Parathyroid adenoma (tissue), 2 donors: ENCODE data around the gene PLCL1.

Experiments
- H2AFZ ChIP-seq: fragments of 300-600 bp; sonication (generic); one replicate; pipeline ENCODE4 v1.7.0; 2017; ENCODE audit warnings: antibody characterized with exemption, mild to moderate bottlenecking
- H3K27ac ChIP-seq: fragments of 300-600 bp; sonication (generic); one replicate; pipeline ENCODE4 v1.7.0; 2017
- H3K27me3 ChIP-seq: fragments of 300-600 bp; sonication (generic); one replicate; pipeline ENCODE4 v1.7.0; 2017; ENCODE audit warnings: low read length; ENCODE audit not compliant: control insufficient read depth, insufficient read depth
- H3K36me3 ChIP-seq: fragments of 300-600 bp; sonication (generic); one replicate; pipeline ENCODE4 v1.7.0; 2017; ENCODE audit warnings: low read length; ENCODE audit not compliant: control insufficient read depth, insufficient read depth
- H3K4me1 ChIP-seq: fragments of 300-600 bp; sonication (generic); one replicate; pipeline ENCODE4 v1.7.0; 2017; ENCODE audit warnings: control low read depth
- H3K4me2 ChIP-seq: fragments of 300-600 bp; sonication (generic); one replicate; pipeline ENCODE4 v1.7.0; 2017; ENCODE audit warnings: low read length
- H3K4me3 ChIP-seq: fragments of 300-600 bp; sonication (generic); one replicate; pipeline ENCODE4 v1.7.0; 2017; ENCODE audit warnings: low read depth, low read length
- H3K79me2 ChIP-seq: fragments of 300-600 bp; sonication (generic); one replicate; pipeline ENCODE4 v1.7.0; 2017; ENCODE audit warnings: control low read depth
- H3K9ac ChIP-seq: fragments of 300-600 bp; sonication (generic); one replicate; pipeline ENCODE4 v1.7.0; 2017; ENCODE audit warnings: mild to moderate bottlenecking
- H3K9me3 ChIP-seq: fragments of 300-600 bp; sonication (generic); one replicate; pipeline ENCODE4 v1.7.0; 2017; ENCODE audit warnings: low read length; ENCODE audit not compliant: control insufficient read depth
- TF ChIP-seq, protein P1 (sequence below): fragments of 300-600 bp; sonication (generic); IDR thresholded peaks from one replicate; pipeline ENCODE4 v1.7.0; 2017; ENCODE audit warnings: antibody characterized with exemption, mild to moderate bottlenecking
- donor health status: primary hyperparathyroidism.

The PLCL1 gene

DNA sequence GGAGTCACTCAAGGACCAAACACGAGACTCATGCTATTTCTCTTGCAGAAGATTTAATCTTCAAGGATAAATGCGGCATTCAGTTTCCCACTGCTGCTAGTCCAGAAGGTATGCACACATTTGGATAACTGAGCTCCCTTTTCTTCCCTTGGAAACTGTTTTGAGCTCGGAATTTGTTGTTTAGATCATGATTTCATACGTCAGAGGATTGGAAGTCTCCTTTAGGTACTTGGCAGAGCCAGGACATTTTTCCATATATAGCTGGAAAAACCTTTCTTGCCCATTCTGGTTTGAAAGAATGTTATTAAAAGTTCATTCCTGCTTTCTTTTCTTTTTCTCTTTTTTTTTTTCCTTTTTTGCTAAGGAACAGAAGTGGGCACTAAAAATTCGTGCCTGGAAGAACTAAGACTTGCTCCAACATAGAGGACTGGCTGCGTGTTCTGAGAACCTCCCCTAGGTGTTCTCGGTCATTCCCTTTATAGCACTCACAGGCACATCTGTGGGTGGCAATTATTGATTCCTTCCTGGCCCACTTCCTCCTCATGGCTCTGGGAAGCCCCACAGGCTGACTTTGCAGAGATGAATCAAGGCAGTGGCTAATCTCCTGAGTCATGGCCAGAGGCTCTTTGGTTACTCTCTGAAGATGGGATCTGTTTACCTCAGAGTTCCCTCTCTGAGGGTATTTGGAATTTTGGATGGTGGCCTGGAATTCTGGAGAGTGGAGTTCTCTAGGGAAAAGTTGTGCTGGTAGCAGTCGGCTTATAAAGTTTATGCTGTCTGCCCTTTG, 104.8 kb downstream of the PLCL1 start:
- H3K36me3 ChIP-seq = no peaks in the 10 kb centered on the region
- no peak overlapping the region for H3K27ac ChIP-seq
- no peak overlapping the region for H3K9ac ChIP-seq
- H3K4me3 ChIP-seq = no peak overlapping the region
- no peak overlapping the region for H2AFZ ChIP-seq
- H3K4me2 ChIP-seq = no peak overlapping the region
- peaks cover 12% of the 10 kb centered on the region for H3K4me1 ChIP-seq
- TF ChIP-seq, protein P1, sequence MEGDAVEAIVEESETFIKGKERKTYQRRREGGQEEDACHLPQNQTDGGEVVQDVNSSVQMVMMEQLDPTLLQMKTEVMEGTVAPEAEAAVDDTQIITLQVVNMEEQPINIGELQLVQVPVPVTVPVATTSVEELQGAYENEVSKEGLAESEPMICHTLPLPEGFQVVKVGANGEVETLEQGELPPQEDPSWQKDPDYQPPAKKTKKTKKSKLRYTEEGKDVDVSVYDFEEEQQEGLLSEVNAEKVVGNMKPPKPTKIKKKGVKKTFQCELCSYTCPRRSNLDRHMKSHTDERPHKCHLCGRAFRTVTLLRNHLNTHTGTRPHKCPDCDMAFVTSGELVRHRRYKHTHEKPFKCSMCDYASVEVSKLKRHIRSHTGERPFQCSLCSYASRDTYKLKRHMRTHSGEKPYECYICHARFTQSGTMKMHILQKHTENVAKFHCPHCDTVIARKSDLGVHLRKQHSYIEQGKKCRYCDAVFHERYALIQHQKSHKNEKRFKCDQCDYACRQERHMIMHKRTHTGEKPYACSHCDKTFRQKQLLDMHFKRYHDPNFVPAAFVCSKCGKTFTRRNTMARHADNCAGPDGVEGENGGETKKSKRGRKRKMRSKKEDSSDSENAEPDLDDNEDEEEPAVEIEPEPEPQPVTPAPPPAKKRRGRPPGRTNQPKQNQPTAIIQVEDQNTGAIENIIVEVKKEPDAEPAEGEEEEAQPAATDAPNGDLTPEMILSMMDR = no peak
- no peaks in the 10 kb centered on the region for H3K9me3 ChIP-seq
- peaks cover 24% of the 10 kb centered on the region for H3K79me2 ChIP-seq
- H3K27me3 ChIP-seq = no peaks in the 10 kb centered on the region

DNA sequence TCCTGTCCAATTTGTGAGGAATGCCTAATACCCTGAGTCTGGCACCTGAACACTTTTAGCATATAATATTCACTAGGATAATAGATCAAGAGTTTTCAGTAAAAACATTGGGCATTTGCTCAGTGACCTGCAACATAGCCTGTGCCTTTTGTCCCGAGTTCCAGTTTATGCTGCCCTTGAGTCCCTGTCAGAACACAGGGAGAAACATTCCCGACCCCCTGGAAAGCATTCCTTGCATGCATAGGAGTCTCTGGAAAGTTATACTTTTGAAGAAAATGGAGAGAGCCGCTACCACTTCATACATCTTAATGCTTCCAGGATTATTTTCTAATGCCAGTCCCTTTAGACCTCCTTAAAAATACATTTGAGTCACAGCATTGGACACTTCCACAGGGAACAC, 107.3 kb downstream of the PLCL1 start:
- H3K9ac ChIP-seq = no peak overlapping the region
- no peaks in the 10 kb centered on the region for H3K27me3 ChIP-seq
- H3K79me2 ChIP-seq = peaks cover 10% of the 10 kb centered on the region
- no peaks in the 10 kb centered on the region for H3K36me3 ChIP-seq
- no peaks in the 10 kb centered on the region for H3K9me3 ChIP-seq
- TF ChIP-seq, protein P1 = no peak
- H2AFZ ChIP-seq = no peak overlapping the region
- peaks cover 21% of the 10 kb centered on the region for H3K4me1 ChIP-seq
- H3K4me3 ChIP-seq = no peak overlapping the region
- no peak overlapping the region for H3K4me2 ChIP-seq
- no peak overlapping the region for H3K27ac ChIP-seq

- Histone ChIP-seq H3K4me2 (no peak overlapping the region), H3K36me3 (no peaks in the 10 kb centered on the region), H3K9ac (no peak overlapping the region), H3K4me1 (peaks cover 18% of the 10 kb centered on the region), H3K4me3 (no peak overlapping the region), H3K27ac (no peak overlapping the region), H3K79me2 (peaks cover 9% of the 10 kb centered on the region), H3K9me3 (no peaks in the 10 kb centered on the region), H3K27me3 (no peaks in the 10 kb centered on the region), H2AFZ (no peak overlapping the region)
- TF ChIP-seq, protein P1 = no peak
Measured at GRCh38 chr2:197913084-197913483, 108.7 kb downstream of the PLCL1 start.

DNA sequence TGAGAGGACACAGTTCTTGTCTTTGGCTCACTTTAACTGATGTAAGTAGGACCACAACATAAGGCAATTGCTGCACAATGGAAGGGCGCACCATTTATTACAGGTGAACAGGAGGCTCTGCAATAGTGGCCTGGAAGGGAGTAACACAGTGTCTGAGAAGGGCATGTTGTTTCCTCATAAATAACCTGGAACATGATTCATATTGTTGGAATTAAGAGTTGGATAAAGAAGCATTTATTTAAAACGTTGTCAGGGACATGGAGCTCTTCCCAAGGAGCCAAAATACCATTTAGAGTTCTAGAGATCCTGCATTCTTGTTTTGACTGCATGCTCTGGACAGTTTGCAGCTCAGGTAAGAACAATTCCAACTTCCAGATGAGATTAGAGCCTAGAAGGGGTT, 110.4 kb downstream of the PLCL1 start:
- Histone ChIP-seq H3K9ac (no peak overlapping the region), H3K4me3 (no peak overlapping the region), H2AFZ (no peak overlapping the region), H3K4me2 (no peak overlapping the region), H3K9me3 (no peaks in the 10 kb centered on the region), H3K36me3 (no peaks in the 10 kb centered on the region), H3K27me3 (no peaks in the 10 kb centered on the region), H3K79me2 (peaks cover 5% of the 10 kb centered on the region), H3K27ac (no peak overlapping the region), H3K4me1 (peaks cover 14% of the 10 kb centered on the region)
- TF ChIP-seq, protein P1 = no peak
